Stimulated activated CD8-positive, alpha-beta memory T cell treated with anti-CD3 and anti-CD28 coated beads, Interleukin-15, amount 100 ng/mL, for 24 hours (primary cell): Measurements from ENCODE around the gene GPSM1.

Experiments used
- DNase-seq: peaks from one replicate; pipeline ENCODE4 v3.0.0-alpha.2; 2020; ENCODE audit warnings: low read depth

GPSM1 gene

GRCh38 chr9:136377341-136378169 is 50.2 kb downstream of the GPSM1 start:
- DNase-seq = no peak

- no peak for DNase-seq
These were observed 51.0 kb downstream of the GPSM1 start for GRCh38 chr9:136378170-136379002.

- DNase-seq = no peak
These were observed 51.6 kb downstream of the GPSM1 start for GRCh38 chr9:136379003-136379287.

- no peak for DNase-seq
These were observed 52.1 kb downstream of the GPSM1 start for GRCh38 chr9:136379401-136379800.

- no peak for DNase-seq
These were observed 52.6 kb downstream of the GPSM1 start for GRCh38 chr9:136379891-136380290.

- no peak for DNase-seq
These were observed 53.0 kb downstream of the GPSM1 start for GRCh38 chr9:136380381-136380780.

GRCh38 chr9:136381311-136381710 is 54.0 kb downstream of the GPSM1 start:
- DNase-seq = no peak

- DNase-seq = no peak
These were observed 54.7 kb downstream of the GPSM1 start for GRCh38 chr9:136381966-136382513.

- DNase-seq = no peak
These were observed 56.1 kb downstream of the GPSM1 start for GRCh38 chr9:136383436-136383835.

- no peak for DNase-seq
These were observed 57.7 kb downstream of the GPSM1 start for GRCh38 chr9:136385015-136385414.

- DNase-seq = no peak
These were observed 58.7 kb downstream of the GPSM1 start for GRCh38 chr9:136386018-136386417.

- no peak for DNase-seq
These were observed 59.9 kb downstream of the GPSM1 start for GRCh38 chr9:136387217-136387616.

- DNase-seq = no peak
These were observed 62.1 kb downstream of the GPSM1 start for GRCh38 chr9:136389396-136389795.

- no peak for DNase-seq
These were observed 64.6 kb downstream of the GPSM1 start for GRCh38 chr9:136391737-136392537.

GRCh38 chr9:136392538-136393449 is 65.5 kb downstream of the GPSM1 start:
- no peak for DNase-seq

GRCh38 chr9:136393531-136393930 is 66.2 kb downstream of the GPSM1 start:
- DNase-seq = no peak

- DNase-seq = no peak
These were observed 67.1 kb downstream of the GPSM1 start for GRCh38 chr9:136394312-136395019.

- no peak for DNase-seq
These were observed 67.6 kb downstream of the GPSM1 start for GRCh38 chr9:136395020-136395340.

GRCh38 chr9:136395345-136396218 is 68.2 kb downstream of the GPSM1 start:
- no peak for DNase-seq

GRCh38 chr9:136396219-136396515 is 68.8 kb downstream of the GPSM1 start:
- no peak for DNase-seq
